Measurements from ENCODE around the gene SLC6A5. TPM values are rescaled to one million over a fixed set of nuclear protein-coding genes. Genes with fewer than 3 reads are reported as not detected.

Gene SLC6A5
- total RNA-seq, 4 donors from 2014 or later: not detected

- TF ChIP-seq CTCF (IDR thresholded peaks at IDR 0.05): peak; percentile 72 to 89 (median 86)
- TF ChIP-seq EP300 (IDR thresholded peaks at IDR 0.05; ENCODE audit: low read depth): no peak
- no peak for TF ChIP-seq POLR2AphosphoS5 (IDR thresholded peaks at IDR 0.05)
- no peak for TF ChIP-seq POLR2A (IDR thresholded peaks at IDR 0.05)
- intact Hi-C loops (cut with DNase I; ENCODE audit: low total_unique reads) (no loop called here), in situ Hi-C loops (cut with MboI; ENCODE audit: low pct_ligation_motif_present in 1 of 4, low pct_unique_long_range_greater_than_20kb in 1 of 4, low sequenced_read_pairs in 3 of 4) (loop anchor here in 2 of 4 donors (25.0 kb wide), 3 partner anchors 864 to 1664 kb away; no protein-coding TSS in a partner anchor)
- WGBS, 2 donors (ENCODE audit: low coverage in 1 of 2): 33 to 45% methylated on average over 4 of the region's 4 CpGs
- Histone ChIP-seq H3K4me3 (no peak overlapping the region), H3K9me3 (no peaks in the 10 kb centered on the region), H3K27me3 (no peaks in the 10 kb centered on the region), H3K4me1 (no peaks in the 10 kb centered on the region), H3K36me3 (no peaks in the 10 kb centered on the region), H3K27ac (no peak overlapping the region)
- peak; percentile 23 for DNase-seq
Measured at GRCh38 chr11:20647976-20648565, 48.7 kb downstream of the SLC6A5 start.

GRCh38 chr11:20652150-20652806 is 52.9 kb downstream of the SLC6A5 start:
- no peaks in the 10 kb centered on the region for H3K9me3 ChIP-seq
- H3K36me3 ChIP-seq: no peaks in the 10 kb centered on the region
- no peak for TF ChIP-seq POLR2A (IDR thresholded peaks at IDR 0.05)
- TF ChIP-seq EP300 (IDR thresholded peaks at IDR 0.05; ENCODE audit: low read depth): no peak
- TF ChIP-seq POLR2AphosphoS5 (IDR thresholded peaks at IDR 0.05): no peak
- no peak for TF ChIP-seq CTCF (IDR thresholded peaks at IDR 0.05)
- in situ Hi-C loops (cut with MboI; ENCODE audit: low pct_ligation_motif_present in 1 of 4, low pct_unique_long_range_greater_than_20kb in 1 of 4, low sequenced_read_pairs in 3 of 4) (loop anchor here in 1 of 4 donors (25.0 kb wide), 1 partner anchor 860 kb away; no protein-coding TSS in a partner anchor), intact Hi-C loops (cut with DNase I; ENCODE audit: low total_unique reads) (no loop called here)
- WGBS, 2 donors (ENCODE audit: low coverage in 1 of 2): 75 to 77% methylated on average over 11 to 13 of the region's 13 CpGs
- no peak for DNase-seq
- no peaks in the 10 kb centered on the region for H3K27me3 ChIP-seq
- no peak overlapping the region for H3K4me3 ChIP-seq
- H3K27ac ChIP-seq: no peak overlapping the region
- no peaks in the 10 kb centered on the region for H3K4me1 ChIP-seq

- 49 to 69% methylated on average over 3 of the region's 3 CpGs for WGBS, 2 donors (ENCODE audit: low coverage in 1 of 2)
- H3K27ac ChIP-seq: no peak overlapping the region
- H3K27me3 ChIP-seq: no peaks in the 10 kb centered on the region
- H3K4me3 ChIP-seq: no peak overlapping the region
- in situ Hi-C loops (cut with MboI; ENCODE audit: low pct_ligation_motif_present in 1 of 4, low pct_unique_long_range_greater_than_20kb in 1 of 4, low sequenced_read_pairs in 3 of 4): loop anchor here in 1 of 4 donors (25.0 kb wide), 1 partner anchor 858 kb away; no protein-coding TSS in a partner anchor
- H3K9me3 ChIP-seq: no peaks in the 10 kb centered on the region
- intact Hi-C loops (cut with DNase I; ENCODE audit: low total_unique reads): no loop called here
- no peaks in the 10 kb centered on the region for H3K4me1 ChIP-seq
- no peaks in the 10 kb centered on the region for H3K36me3 ChIP-seq
- no peak for TF ChIP-seq EP300 (IDR thresholded peaks at IDR 0.05; ENCODE audit: low read depth)
- no peak for TF ChIP-seq POLR2A (IDR thresholded peaks at IDR 0.05)
- TF ChIP-seq POLR2AphosphoS5 (IDR thresholded peaks at IDR 0.05): no peak
- no peak for TF ChIP-seq CTCF (IDR thresholded peaks at IDR 0.05)
- no peak for DNase-seq
Measured at GRCh38 chr11:20654038-20654437, 54.6 kb downstream of the SLC6A5 start.

- no peaks in the 10 kb centered on the region for H3K4me1 ChIP-seq
- H3K27me3 ChIP-seq: no peaks in the 10 kb centered on the region
- TF ChIP-seq EP300 (IDR thresholded peaks at IDR 0.05; ENCODE audit: low read depth) (no peak), POLR2A (IDR thresholded peaks at IDR 0.05) (no peak), POLR2AphosphoS5 (IDR thresholded peaks at IDR 0.05) (no peak), CTCF (IDR thresholded peaks at IDR 0.05) (no peak)
- H3K36me3 ChIP-seq: no peaks in the 10 kb centered on the region
- DNase-seq: no peak
- intact Hi-C loops (cut with DNase I; ENCODE audit: low total_unique reads) (no loop called here), in situ Hi-C loops (cut with MboI; ENCODE audit: low pct_ligation_motif_present in 1 of 4, low pct_unique_long_range_greater_than_20kb in 1 of 4, low sequenced_read_pairs in 3 of 4) (loop anchor here in 1 of 4 donors (25.0 kb wide), 1 partner anchor 855 kb away; no protein-coding TSS in a partner anchor)
- no peaks in the 10 kb centered on the region for H3K9me3 ChIP-seq
- H3K27ac ChIP-seq: no peak overlapping the region
- no peak overlapping the region for H3K4me3 ChIP-seq
- 63 to 88% methylated on average over 1 to 4 of the region's 4 CpGs for WGBS, 2 donors (ENCODE audit: low coverage in 1 of 2)
Measured at GRCh38 chr11:20656901-20657300, 57.5 kb downstream of the SLC6A5 start.
